ENCODE data around the gene CDCA3.
"Not testable (repeated sequence)": the region's sequence is repeated elsewhere in the genome, so short reads cannot be mapped to it uniquely, and the experiment has no call there.

Gene CDCA3

GRCh38 chr12:6872073-6873048 lies 21.3 kb upstream of the CDCA3 start:
- DNase-seq: peak; percentile 73

GRCh38 chr12:6871052-6871957 lies 20.2 kb upstream of the CDCA3 start:
- DNase-seq: no peak

GRCh38 chr12:6870304-6870703 lies 19.2 kb upstream of the CDCA3 start:
- not testable (repeated sequence) for DNase-seq

- DNase-seq: peak; percentile 74
Observed at GRCh38 chr12:6869049-6870021, 18.2 kb upstream of the CDCA3 start.

- no peak for DNase-seq
Observed at GRCh38 chr12:6868211-6869048, 17.3 kb upstream of the CDCA3 start.

GRCh38 chr12:6867413-6868210 lies 16.5 kb upstream of the CDCA3 start, which contains the start of gene TPI1:
Gene TPI1 (plus strand): TSS chr12:6867531. CDS start chr12:6867567, 36 bp downstream.
- DNase-seq: peak; percentile 69

- no peak for DNase-seq
Observed at GRCh38 chr12:6866920-6867412, 15.9 kb upstream of the CDCA3 start.

GRCh38 chr12:6866163-6866919 lies 15.3 kb upstream of the CDCA3 start:
- no peak for DNase-seq

GRCh38 chr12:6865307-6865706 lies 14.2 kb upstream of the CDCA3 start:
- DNase-seq: not testable (repeated sequence)

- DNase-seq: no peak
Observed at GRCh38 chr12:6863586-6864321, 12.7 kb upstream of the CDCA3 start.

- no peak for DNase-seq
Observed at GRCh38 chr12:6863033-6863432, 11.9 kb upstream of the CDCA3 start.

- DNase-seq: no peak
Observed at GRCh38 chr12:6861391-6861790, 10.3 kb upstream of the CDCA3 start.

GRCh38 chr12:6860942-6861341 lies 9.9 kb upstream of the CDCA3 start:
- DNase-seq: no peak

GRCh38 chr12:6860116-6860515 lies 9.0 kb upstream of the CDCA3 start:
- DNase-seq: no peak

GRCh38 chr12:6858799-6859198 lies 7.7 kb upstream of the CDCA3 start:
- no peak for DNase-seq

GRCh38 chr12:6855322-6855721 lies 4.2 kb upstream of the CDCA3 start:
- DNase-seq: no peak

- no peak for DNase-seq
Observed at GRCh38 chr12:6854036-6854435, 3.0 kb upstream of the CDCA3 start.

- DNase-seq: no peak
Observed at GRCh38 chr12:6853626-6854025, 2.5 kb upstream of the CDCA3 start.
